Stimulated activated CD4-positive, alpha-beta T cell treated with anti-CD3 and anti-CD28 coated beads, Interleukin-12 subunit alpha, Interleukin-12 subunit beta, amount 100 ng/mL, for 24 hours (primary cell): ENCODE results near the gene LRRC34.

Experiments
- DNase-seq, 2 experiments: peaks; one replicate each; pipeline ENCODE4 v3.0.0-alpha.2; 2020; ENCODE audit warnings: low read depth in 2 of 2

LRRC34 gene

DNA sequence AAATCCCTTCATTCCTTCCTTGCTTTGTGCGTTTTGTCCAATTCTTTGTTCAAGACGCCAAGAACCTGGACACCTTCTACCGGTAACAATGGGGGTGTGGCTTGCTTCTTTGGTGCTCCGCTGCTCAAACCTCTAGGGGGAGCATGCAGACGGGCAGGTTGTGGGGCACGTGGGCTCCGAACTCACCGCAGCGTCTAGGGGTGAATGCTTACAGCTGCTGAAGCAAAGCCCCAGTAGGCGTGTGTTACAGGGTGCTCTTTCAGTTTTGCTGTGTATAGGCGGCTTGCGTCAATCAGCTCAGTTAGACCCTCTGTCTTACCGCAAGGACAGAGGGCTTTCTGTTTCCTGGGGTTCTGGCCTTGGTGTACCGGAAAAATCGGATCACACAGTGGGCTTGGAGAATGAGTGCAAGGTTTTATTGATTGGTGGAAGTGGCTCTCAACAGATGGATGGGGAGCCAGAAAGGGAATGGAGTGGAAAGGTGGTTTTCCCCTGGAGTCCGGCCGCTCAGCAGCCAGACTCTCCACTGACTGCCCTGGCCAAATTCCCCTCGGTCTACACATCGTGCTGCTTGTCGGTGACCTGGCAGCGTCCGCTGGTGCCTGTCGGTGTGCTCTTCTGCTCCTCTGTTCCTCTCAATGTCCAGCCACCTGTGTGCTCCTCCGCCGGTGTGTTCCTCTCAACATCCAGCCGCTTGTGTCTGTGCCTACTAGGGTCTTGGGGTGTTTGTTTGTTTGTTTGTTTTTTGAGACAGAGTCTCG is 1.2 kb upstream of the LRRC34 start:
- peak; percentile 44 to 64 for DNase-seq

GRCh38 chr3:169813278-169813677 is 574 bp upstream of the LRRC34 start:
- DNase-seq = no peak

DNA sequence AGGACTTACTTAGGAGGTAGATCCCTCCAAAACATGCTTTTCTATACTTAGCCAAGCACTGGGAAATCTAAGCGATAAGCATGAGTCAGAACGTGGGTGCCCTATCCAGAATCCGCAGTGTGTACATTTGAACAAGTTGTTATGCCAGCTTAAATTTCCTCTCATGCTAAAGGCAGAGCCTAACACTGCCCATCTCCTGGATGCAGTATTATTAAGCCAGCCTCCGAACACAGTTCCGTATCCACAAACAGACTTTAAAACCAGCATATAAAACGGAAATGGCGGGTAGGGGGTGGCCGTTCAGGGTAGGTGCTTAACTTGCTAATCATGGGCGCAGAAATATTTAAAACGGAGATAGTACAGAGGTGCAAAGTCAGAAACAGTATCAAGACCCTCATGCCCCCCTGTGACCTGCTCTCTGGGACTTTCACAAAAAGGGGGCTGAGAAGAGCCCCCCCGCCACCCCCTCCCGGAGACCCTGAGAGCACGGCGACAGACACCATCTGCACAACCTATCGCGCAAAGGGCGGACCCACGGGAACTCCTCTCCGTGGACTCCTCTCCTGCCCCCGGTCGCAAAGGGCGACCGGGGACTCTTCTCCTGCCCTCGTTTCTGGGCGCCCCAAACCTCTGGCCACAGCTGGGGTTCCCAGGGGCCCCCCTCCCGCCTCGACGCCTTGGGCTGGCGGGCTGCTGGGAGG is 923 bp downstream of the LRRC34 start:
- no peak for DNase-seq

- no peak for DNase-seq
Observed at GRCh38 chr3:169809230-169809795, 3.4 kb downstream of the LRRC34 start.

DNA sequence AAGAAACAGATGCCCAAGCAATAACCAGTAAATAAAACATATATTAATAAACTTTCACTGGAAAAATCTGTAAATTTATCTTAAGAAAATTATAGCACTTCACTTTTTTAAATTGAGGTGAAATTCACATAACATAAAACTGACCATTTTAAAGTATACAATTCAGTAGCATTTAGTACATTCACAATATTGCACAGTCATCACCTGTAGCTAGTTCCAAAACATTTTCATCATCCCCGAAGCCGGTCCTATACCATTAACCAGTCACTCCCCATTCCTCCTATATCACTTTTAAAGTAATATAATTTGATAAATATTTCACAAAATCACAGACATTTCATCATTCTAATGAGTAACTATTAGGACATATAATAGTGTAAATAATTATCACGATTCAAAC is 8.0 kb downstream of the LRRC34 start:
- no peak for DNase-seq

DNA sequence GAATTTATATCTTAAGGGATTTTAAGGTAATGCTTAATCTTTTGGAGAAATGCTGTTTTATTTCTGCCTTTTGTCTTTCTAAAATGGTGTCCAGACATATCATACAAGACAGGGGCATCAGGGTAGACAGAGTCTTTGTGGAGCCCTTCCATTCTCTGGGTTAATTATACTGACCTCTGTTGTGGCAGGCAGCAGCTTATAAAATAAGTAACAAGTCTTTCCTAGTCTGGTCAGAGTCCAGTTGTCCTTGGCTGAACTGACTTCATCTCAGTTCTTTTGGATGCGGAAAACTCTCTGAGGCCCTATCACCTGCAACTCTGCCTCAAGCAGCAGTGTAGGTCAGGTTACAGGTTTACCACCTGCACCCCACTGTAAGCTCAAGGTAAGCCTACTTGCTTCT is 20.3 kb downstream of the LRRC34 start:
- DNase-seq = no peak

- no peak for DNase-seq
Observed at GRCh38 chr3:169790687-169791429, 21.8 kb downstream of the LRRC34 start.

- DNase-seq = no peak
Observed at GRCh38 chr3:169790219-169790618, 22.5 kb downstream of the LRRC34 start.

GRCh38 chr3:169787791-169788190 is 24.9 kb downstream of the LRRC34 start:
- no peak for DNase-seq

DNA sequence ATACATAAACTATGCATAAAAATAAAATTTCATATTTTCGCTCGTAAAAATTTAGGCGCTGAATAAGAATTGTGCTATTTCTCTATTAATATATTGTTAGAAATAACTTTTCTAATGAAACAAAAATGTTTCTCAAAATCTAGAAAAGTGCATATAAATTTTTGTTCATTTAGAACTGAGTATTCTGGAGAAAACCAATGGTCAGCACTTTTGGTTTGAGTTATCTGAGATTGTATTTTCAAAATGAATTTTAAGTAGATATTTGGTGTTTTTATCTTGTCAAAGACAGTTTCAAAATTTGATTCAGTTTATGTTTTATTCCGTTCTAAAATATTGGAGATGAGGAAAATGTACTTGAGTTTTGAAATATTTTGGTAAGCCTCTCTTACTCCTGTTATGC is 25.6 kb downstream of the LRRC34 start:
- no peak for DNase-seq

GRCh38 chr3:169781209-169781855 is 31.4 kb downstream of the LRRC34 start:
- DNase-seq = no peak

DNA sequence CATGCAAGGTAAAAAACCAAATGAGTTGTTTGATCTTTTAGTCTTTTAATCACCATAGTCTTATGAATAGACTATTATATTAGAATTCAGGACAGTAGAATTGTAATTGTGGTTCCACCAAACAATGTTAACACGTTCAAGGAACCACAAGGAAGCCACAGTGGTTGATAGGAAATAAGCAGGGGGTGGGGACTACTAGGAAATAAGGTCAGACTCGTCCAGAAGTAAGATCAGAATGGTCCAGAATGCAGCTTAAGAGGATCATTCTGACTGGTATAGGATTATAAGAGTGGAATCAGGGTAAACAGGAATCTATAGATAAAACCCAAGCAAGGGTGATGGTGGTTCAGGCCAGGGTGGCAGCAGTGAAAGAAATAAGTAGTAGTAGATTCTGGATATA is 32.0 kb downstream of the LRRC34 start:
- no peak for DNase-seq

DNA sequence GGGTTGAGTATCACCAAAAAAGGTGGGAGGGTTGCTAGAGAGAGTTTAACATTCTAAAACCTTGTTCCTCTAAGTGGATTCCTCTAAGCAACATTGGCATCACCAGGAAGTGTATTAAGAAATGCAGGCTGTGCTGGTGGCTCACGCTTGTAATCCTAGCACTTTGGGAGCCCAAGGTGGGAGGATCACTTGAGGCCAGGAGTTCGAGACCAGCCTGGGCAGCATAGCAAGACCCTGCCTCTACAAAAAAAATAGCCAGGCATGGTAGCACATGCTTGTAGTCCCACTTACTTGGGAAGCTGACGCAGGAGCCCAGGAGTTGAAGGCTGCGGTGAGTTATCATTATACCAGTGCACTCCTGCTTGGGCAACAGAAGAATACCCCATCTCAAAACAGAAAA is 34.9 kb downstream of the LRRC34 start:
- no peak for DNase-seq

- no peak for DNase-seq
Observed at GRCh38 chr3:169774186-169774585, 38.5 kb downstream of the LRRC34 start.

DNA sequence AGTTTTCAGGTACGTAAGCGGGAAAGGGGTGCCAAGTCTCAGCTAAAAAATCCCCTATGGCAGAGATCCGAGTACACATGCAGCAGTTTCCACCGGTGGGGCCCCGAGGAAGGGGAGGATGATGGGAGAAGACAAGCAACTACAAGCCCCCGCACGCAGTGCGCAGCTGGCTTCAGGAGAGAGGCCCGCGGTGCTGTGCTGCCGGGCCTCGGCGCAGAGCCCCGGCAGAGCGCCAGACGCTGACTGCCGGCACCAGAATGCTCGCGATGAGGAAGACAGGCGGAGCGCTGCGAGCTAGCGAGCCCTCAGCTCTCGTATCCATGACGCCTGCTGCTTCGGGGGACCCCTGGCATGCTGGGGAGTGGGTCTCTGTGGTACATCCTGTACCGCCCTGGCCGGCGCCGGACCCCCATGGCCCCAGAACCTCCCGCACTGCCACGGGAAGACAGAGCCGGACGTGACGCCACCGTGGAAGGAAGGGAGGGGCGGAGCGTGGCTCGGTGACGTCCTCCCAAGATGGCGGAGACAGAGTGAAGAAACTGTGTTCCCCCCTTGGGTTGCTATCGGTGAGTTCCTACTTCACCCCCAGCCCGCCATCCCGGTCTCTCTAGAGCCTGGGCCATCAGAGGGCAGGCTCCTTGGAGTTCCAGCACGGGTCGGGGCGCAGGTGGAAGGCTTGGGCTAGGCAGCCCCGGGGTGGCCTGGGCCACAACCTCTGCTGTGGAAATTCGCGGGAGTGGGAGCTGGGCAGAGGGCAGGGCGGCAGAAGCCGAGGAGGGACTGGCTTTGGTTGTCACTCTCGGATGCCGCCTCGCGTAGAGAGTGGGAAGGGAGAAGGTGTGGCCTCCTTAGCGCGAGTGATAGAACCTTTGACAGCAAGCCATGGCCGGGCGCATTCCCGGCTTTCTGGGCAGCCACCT is 39.5 kb downstream of the LRRC34 start, which contains the start of gene MYNN:
Gene MYNN, plus strand, starts transcription at position 500 of the 920 bp plus-strand sequence. CDS start 900 bp downstream, outside the sequence.
- DNase-seq = peak; percentile 88 to 89

- peak in 1 of 2 experiments; percentile 56 for DNase-seq
Observed at GRCh38 chr3:169772305-169772896, 40.3 kb downstream of the LRRC34 start.

- DNase-seq = peak; percentile 36 to 44
Observed at GRCh38 chr3:169771497-169772304, 41.0 kb downstream of the LRRC34 start.

DNA sequence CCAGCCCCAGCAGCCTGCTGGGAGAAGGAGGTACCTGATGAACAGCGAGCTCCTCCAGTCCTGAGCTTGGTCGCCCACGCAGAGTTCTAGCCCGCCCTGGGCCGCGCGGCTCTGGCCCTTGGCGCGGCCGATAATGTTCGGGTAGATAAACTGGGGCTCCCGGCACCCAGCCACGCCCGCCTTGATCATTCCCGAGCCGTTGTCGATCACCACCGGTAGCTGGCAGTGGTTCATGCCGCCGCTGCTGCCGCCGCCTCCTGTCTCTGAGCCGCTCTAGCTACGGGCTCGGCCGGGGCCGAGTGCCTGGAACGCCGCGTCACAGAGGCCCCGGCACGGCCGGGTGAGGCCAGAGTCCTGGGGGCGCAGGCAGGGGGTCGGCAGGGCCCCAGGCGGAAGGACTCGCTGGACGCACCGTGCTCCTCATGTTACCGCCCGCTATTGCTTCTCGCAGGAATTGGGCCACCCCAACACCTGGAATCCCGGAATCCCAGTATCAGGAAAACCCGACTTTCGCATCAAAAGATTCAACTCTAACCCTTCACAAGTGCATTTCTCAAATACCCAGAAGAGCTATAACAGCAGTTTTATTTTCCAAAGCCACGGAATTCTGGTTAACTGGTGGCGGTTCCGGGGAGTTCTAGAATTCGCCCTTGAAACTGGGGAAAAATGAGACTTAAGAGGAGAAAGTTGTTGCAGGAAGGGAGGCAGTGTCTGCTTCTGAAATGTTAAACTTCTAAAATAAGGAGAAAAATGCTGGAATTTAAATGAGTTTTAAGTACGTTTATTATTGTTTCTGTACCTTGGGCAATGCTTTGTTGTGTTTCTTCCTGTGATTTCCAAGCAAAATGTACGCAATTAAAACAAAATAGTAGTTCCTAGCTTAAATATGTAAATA is 43.2 kb downstream of the LRRC34 start, which contains the start of gene ACTRT3:
Gene ACTRT3, minus strand, starts transcription at position 275 of the 895 bp plus-strand sequence. Its CDS starts 41 bp downstream, at position 234.
- peak; percentile 42 to 49 for DNase-seq
